Lung (tissue), 12 donors: ENCODE data around the gene NXN. TPM values are rescaled to one million over a fixed set of nuclear protein-coding genes. Genes with fewer than 3 reads are reported as not detected.
A peak's percentile ranks its signal among the peaks of the same experiment; 100 is the strongest.

ENCODE experiments used
- ATAC-seq: fragments of 200-7000 bp; cut with Tn5 transposase; one replicate; pipeline ENCODE4 v1.9.1; 2020; ENCODE audit warnings: moderate number of reproducible peaks; ENCODE audit not compliant: insufficient read depth, low FRiP score
- DNase-seq, 3 donors: peaks; one replicate each; pipeline ENCODE4 v3.0.0-alpha.2; 2013 to 2017
- H3K27ac ChIP-seq, 2 donors: one replicate each; pipeline ENCODE4 v1.5.1; 2013; ENCODE audit warnings: mild to moderate bottlenecking in 2 of 2, moderate library complexity in 2 of 2, control low read depth in 1 of 2, inconsistent platforms in 1 of 2, low read depth in 1 of 2, low read length in 1 of 2
- H3K27me3 ChIP-seq, 3 donors: one replicate each; pipeline ENCODE4 v1.5.1; 2013; ENCODE audit warnings: low read length in 2 of 3; ENCODE audit not compliant: control insufficient read depth in 3 of 3, insufficient read depth in 3 of 3
- H3K36me3 ChIP-seq, 4 donors: one replicate each; pipeline ENCODE4 v1.5.1; 2013; ENCODE audit warnings: low read length in 4 of 4, mild to moderate bottlenecking in 1 of 4, moderate library complexity in 1 of 4; ENCODE audit not compliant: control insufficient read depth in 4 of 4, insufficient read depth in 4 of 4
- H3K4me1 ChIP-seq, 5 donors: one replicate each; pipeline ENCODE4 v1.5.1; 2013; ENCODE audit warnings: low read length in 5 of 5, mild to moderate bottlenecking in 2 of 5, moderate library complexity in 1 of 5; ENCODE audit not compliant: control insufficient read depth in 5 of 5, insufficient read depth in 5 of 5
- H3K4me3 ChIP-seq: one replicate; pipeline ENCODE4 v1.5.1; 2013; ENCODE audit warnings: mild to moderate bottlenecking, control low read depth, moderate library complexity
- H3K9ac ChIP-seq, 2 donors: one replicate each; pipeline ENCODE4 v1.5.1; 2013; ENCODE audit warnings: low read length in 2 of 2, control low read depth in 1 of 2; ENCODE audit not compliant: insufficient read depth in 1 of 2
- H3K9me3 ChIP-seq, 4 donors: one replicate each; pipeline ENCODE4 v1.5.1; 2013; ENCODE audit warnings: low read length in 3 of 4, mild to moderate bottlenecking in 1 of 4, moderate library complexity in 1 of 4; ENCODE audit not compliant: control insufficient read depth in 4 of 4, insufficient read depth in 3 of 4
- CTCF ChIP-seq: IDR thresholded peaks from 2 replicates; pipeline ENCODE4 v1.5.1; 2012; ENCODE audit warnings: mild to moderate bottlenecking; ENCODE audit errors: control extremely low read depth, extremely low read depth
- WGBS, 2 donors: extraction: QIAGEN DNeasy Blood & Tissue Kit; methylation state at CpG; one replicate each; pipeline ENCODE4 v1.1.7; 2013; 5-methylcytosine and 5-hydroxymethylcytosine counted together
- polyA plus RNA-seq, 2 donors: library from polyadenylated mRNA; stranded (reverse); fragments of 200-250 nt; gene quantifications; one replicate each; pipeline ENCODE4 v1.2.1, GENCODE V29; 2013
- total RNA-seq, 2 donors: library from RNA; depleted of rRNA in 1 of 2; stranded (reverse); fragments of >200 nt in 1 of 2; gene quantifications; one replicate each; pipeline ENCODE4 v1.2.1, GENCODE V29; 2014 to 2021
- donor health status: control.
- donor health status: control.
- donor health status: Bipolar disorder and iron deficiency.
- donor health status: healthy.
- donor health status: DM: yes; HTN: yes; CAD: no.

Gene NXN
- total and polyA plus RNA-seq, 4 donors: 17.6 to 57.7 (median 39.9) TPM

DNA sequence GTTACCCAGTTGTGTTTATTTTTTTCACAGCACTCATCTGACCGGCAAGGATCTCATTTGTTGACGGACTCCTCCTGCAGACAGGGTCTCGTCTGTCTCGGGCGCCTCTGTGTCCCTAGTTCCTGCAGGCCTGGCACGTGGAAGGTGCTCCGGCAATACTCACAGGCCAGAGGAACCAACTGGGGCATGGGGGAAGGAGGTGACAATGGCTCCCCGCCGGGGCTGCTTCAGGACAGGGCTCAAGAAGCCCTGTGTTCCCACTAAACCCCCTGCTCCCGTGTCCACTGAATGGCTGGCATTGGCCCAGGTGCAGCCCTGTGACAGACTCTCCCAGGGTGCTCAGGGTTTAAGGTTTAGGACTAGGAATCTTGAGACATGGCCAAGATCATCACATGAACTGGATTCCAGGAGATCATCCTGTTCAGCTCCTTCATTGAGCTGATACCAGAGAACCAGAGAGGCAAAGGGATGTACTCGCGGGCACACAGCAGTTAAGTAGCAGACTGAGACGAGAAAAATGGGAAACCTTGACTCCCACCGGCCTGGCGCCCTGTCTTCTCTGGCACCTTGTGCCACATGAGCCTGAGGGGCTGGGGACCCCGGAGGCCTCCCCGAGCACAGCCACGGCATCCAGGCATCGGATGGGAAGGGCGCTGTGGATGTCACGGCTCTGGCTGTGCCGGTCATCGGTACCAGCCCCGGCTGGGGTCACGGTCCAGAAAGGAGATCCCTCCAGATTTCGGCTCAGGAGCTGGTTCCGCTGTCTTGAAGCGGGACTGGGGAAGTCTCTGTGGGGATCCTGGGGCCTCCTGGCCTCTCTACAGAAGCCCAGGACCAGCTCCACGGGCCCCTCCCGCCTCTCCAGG lies 46.4 kb upstream of the NXN start:
- H3K27me3 ChIP-seq: no peaks in the 10 kb centered on the region
- ATAC-seq (no peak), DNase-seq (no peak)
- H3K4me1 ChIP-seq: peaks cover 0 to 35% (median 4%) of the 10 kb centered on the region in 5 donors
- no peak overlapping the region for H3K9ac ChIP-seq
- TF ChIP-seq CTCF: no peak
- peak overlapping the region in 1 of 2 donors; percentile 15 for H3K27ac ChIP-seq
- peaks cover 0 to 34% (median 0%) of the 10 kb centered on the region in 4 donors for H3K36me3 ChIP-seq
- no peak overlapping the region for H3K4me3 ChIP-seq
- 91 to 93% methylated on average over 30 of the region's 30 CpGs for WGBS, 2 donors
- H3K9me3 ChIP-seq: no peaks in the 10 kb centered on the region

- Histone ChIP-seq H3K4me3 (no peak overlapping the region), H3K9ac (no peak overlapping the region), H3K4me1 (peaks cover 0 to 18% (median 0%) of the 10 kb centered on the region in 5 donors), H3K36me3 (peaks cover 0 to 40% (median 0%) of the 10 kb centered on the region in 4 donors), H3K27me3 (no peaks in the 10 kb centered on the region), H3K9me3 (no peaks in the 10 kb centered on the region), H3K27ac (no peak overlapping the region)
- TF ChIP-seq CTCF: no peak
- 95 to 96% methylated on average over 27 of the region's 27 CpGs for WGBS, 2 donors
- no peak for ATAC-seq
- no peak for DNase-seq
Observed at GRCh38 chr17:1024076-1024475, 44.5 kb upstream of the NXN start.

- ATAC-seq: no peak
- no peak overlapping the region for H3K9ac ChIP-seq
Observed at GRCh38 chr17:1022278-1023024, 42.9 kb upstream of the NXN start.

More at GRCh38 chr17:1022278-1023024, 42.9 kb upstream of the NXN start:
- H3K27ac ChIP-seq: peak overlapping the region; percentile 7 to 35
- H3K27me3 ChIP-seq: no peaks in the 10 kb centered on the region
- H3K9me3 ChIP-seq: no peaks in the 10 kb centered on the region
- TF ChIP-seq CTCF: no peak
- H3K36me3 ChIP-seq: peaks cover 0 to 38% (median 0%) of the 10 kb centered on the region in 4 donors
- 79 to 83% methylated on average over 23 to 32 of the region's 32 CpGs for WGBS, 2 donors
- H3K4me3 ChIP-seq: no peak overlapping the region
- H3K4me1 ChIP-seq: peaks cover 0 to 13% (median 0%) of the 10 kb centered on the region in 5 donors
- DNase-seq: peak in 2 of 3 donors; percentile 65 to 74
